SW480 (cell line): Measurements from ENCODE around the gene HOXB2.

Experiments
- DNase-seq: peaks from one replicate; pipeline ENCODE4 v3.0.0-alpha.2; 2016; ENCODE audit warnings: low spot score

Gene HOXB2

GRCh38 chr17:48545022-48545375 lies at the start of gene HOXB2:
TSS of gene HOXB2 (minus strand) at chr17:48545109. CDS start at chr17:48544911, 198 bp downstream.
- DNase-seq = no peak

GRCh38 chr17:48593840-48594537 lies 49.1 kb upstream of the HOXB2 start:
- DNase-seq = peak; percentile 94

GRCh38 chr17:48593126-48593829 lies 48.4 kb upstream of the HOXB2 start, which contains the start of gene HOXB5:
TSS of gene HOXB5 (minus strand) at chr17:48593779. CDS start at chr17:48593682, 97 bp downstream.
- DNase-seq = no peak

- no peak for DNase-seq
Observed at GRCh38 chr17:48592577-48592976, 47.7 kb upstream of the HOXB2 start.

- peak; percentile 56 for DNase-seq
Observed at GRCh38 chr17:48592057-48592514, 47.2 kb upstream of the HOXB2 start.

DNA sequence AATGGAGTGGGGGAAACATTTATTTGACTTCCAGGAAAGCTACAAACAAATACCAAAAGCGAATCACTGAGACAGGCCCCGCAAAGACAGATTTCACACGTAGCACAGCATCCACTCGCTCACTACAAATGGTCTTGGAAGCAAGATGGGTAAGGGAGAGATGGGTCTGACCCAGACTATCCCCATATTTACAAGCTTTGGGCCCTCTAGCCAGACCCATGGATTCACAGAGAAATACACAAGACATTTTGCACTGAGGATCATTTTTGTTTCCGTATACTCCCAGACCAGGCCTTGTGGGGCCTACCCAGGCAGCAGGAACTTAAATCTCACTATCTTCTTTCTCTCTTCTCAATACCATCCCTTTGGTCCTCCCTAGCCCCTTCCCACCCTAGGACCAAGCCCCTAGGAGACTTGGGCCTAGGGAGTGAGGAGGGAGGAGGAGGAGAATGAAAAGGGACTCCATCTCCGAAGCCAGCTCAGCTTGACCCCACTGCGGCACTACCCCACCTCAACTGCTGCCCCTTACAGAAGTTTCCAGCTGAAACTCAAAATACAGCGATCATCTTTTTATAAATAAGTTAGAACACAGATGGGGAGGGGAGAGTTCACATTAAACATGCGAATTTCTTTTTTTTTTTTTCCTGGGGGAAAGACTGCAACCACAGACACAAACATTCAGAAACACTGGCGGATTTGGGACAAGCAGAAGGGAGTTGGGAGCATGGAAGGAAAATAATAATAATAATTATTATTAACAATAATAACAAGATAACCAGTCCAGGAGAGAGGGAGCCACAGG lies 46.5 kb upstream of the HOXB2 start:
- DNase-seq = peak; percentile 22

- DNase-seq = peak; percentile 30
Observed at GRCh38 chr17:48590607-48591161, 45.8 kb upstream of the HOXB2 start.

GRCh38 chr17:48589831-48590606 lies 45.1 kb upstream of the HOXB2 start, which contains the start of gene HOXB3:
TSS of gene HOXB3 (minus strand) at chr17:48590241. CDS start at chr17:48552474, 37,767 bp downstream.
- DNase-seq = peak; percentile 88

DNA sequence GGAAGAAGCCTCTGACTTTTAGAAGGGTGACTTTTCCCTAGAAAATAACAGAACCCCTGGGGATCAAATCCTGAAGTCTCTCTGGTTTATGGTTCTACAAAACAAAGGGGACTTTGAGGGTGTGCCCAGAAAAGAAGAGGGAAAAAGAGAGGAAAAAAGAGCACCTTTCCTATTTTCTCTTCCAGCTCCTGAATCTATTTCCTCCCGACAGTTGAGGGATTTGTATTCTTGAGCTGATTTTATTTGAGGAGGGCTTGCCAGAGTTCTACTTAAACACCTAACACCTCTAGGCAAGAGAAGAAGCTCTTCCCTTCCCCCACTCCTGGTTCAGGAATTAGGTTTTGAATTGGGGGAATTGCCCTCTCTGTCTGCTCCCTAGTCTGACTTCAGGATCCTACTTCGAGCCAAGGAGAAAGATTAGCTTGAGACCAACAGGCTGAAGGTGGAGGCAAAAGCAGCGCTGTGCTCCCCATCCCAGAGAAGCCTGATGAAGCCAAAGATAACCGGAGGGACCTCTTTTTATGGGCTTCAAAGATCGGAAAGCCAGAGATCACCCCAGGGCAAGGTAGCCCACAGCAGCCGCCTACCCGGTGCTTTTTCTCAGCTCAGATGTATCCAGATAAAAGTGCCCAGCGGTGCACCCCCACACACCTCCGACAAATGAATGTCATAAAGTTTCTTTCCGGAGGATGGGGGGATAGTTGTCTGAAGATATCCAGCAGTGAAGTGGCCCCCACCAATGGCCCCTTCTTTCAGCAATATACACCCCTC lies 44.3 kb upstream of the HOXB2 start:
- DNase-seq = peak; percentile 29

DNA sequence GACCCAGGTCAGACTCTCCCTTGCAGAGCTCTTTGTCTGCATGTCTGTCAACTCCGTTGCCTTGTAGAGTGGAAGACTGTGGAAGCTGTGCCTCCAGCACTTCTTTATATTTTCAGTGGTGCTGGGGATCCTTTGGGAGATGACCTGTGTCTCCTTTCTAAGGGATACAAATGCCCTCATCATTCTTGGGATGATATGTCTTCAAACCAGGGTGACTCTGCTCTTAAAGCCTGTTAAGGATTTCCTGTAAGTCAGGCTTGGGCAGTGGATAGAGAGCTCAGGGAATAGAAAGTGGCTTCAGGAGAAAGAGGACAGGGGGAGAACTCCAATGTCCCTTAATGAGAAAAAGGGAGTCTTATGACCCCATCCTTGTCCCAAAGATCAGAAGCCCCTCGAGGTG lies 43.6 kb upstream of the HOXB2 start:
- DNase-seq = peak; percentile 34

- DNase-seq = no peak
Observed at GRCh38 chr17:48588074-48588415, 43.1 kb upstream of the HOXB2 start.

GRCh38 chr17:48587276-48588073 lies 42.6 kb upstream of the HOXB2 start:
- DNase-seq = peak; percentile 79

DNA sequence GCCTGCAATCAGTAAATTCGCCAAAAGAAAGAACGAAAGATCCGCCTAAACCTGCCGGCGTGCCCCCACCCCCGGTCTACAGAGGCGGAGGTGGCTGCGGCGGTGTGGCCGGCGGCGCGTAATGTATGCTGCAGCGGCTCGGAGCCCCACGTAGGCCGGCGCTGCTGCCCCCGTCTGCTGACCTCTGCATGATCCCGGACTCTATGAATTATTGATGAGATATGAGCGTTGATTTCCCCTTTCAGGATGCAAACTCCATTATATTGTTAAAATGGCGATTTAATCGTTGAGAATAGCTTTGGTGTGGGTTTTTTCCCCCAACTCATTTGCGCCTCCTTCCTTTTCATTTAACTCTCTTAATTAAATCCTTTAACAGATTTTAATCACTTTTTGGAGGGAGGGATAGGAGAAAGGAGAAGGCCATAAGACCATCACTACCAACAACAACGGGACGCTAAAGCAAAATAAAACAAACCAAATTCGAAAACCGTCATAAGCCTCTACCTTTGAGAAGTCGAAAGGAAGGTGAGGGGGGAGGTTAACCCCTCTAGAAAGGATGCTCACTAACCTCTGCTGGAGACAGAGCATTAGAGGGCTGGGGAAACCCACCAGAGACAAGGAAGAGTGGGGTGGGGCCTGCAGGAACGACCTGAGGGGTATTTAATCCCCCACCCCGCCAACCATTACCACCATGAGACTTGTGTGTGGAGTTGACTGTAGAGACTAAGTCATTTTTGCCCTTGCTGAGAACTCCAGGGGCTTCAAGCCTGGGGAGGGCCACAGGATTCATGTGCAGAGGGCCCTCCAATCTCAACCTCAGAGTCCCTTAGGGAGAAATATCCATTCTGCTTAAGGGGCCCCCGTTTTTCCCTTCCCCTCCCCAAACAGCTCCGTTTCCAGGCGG lies 41.7 kb upstream of the HOXB2 start:
- peak; percentile 53 for DNase-seq

- DNase-seq = no peak
Observed at GRCh38 chr17:48584223-48584741, 39.4 kb upstream of the HOXB2 start.

GRCh38 chr17:48583708-48584222 lies 38.9 kb upstream of the HOXB2 start:
- no peak for DNase-seq

GRCh38 chr17:48582750-48583069 lies 37.8 kb upstream of the HOXB2 start:
- no peak for DNase-seq

DNA sequence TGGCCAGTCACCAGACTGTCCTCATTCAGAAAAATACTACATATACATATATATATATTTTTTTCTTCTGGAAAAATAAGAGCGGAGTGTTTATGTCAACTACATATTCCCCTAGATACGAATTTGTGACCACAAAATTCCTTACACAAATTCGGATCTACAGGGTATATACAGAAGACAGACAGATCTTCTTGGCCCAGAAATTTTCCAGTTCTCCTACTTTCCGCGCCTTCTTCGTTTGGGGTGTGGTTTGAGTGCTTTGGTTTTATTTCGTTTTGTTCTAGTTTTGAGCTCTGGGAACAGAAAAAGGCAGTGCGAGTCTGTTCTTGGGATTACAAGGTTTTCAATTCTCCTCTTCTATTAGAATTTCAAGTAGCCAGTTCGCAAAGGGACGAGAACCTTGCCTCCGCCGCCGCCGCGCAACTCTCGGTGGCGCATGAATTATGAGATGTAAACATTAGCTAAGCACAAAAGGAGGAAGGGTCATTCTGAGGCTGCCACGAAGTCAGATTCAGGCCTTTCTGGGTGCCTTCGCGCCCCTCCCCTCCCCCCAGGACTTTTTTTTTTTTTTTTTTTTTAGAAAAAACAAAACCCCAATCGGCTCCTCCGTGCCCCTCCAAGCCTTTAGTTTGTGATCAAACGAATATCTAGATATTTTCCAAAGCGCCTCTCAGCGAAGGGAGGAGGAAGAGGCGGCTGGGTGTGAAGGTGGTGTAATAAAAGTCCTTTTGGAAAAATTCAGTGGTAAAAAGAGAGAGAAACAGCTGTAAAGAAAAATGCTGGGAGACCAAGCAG lies 35.0 kb upstream of the HOXB2 start:
- DNase-seq = peak; percentile 43

DNA sequence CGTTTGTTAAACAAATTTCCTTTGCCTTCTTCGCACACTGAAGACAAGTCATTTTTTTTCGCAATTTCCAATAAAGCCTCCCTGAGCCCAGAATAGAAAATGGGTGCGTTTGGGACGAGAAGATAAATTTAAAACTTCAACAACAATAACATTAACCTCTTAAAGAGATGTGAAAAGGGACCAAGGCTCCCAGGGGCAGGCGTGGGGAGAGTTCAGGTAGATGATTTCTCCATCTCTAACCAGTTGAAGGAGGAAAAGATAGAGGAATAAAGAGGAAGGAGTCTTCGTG lies 34.5 kb upstream of the HOXB2 start:
- no peak for DNase-seq
